Testis (tissue), 3 donors: ENCODE results near the gene BIK. TPM values are rescaled to one million over a fixed set of nuclear protein-coding genes. Genes with fewer than 3 reads are reported as not detected.
"Not testable (repeated sequence)": the region's sequence is repeated elsewhere in the genome, so short reads cannot be mapped to it uniquely, and the experiment has no call there.

Source experiments
- DNase-seq: peaks from one replicate; pipeline ENCODE4 v3.0.0-alpha.2; 2019
- H3K27ac ChIP-seq, 2 donors: fragments of 200-600 bp; sonication (generic); one replicate each; pipeline ENCODE4 v1.5.1; 2019
- H3K27me3 ChIP-seq: fragments of 200-600 bp; sonication (generic); one replicate; pipeline ENCODE4 v1.5.1; 2019
- H3K36me3 ChIP-seq: fragments of 200-600 bp; sonication (generic); one replicate; pipeline ENCODE4 v1.5.1; 2017; ENCODE audit warnings: low read depth; ENCODE audit errors: missing control alignments
- H3K4me1 ChIP-seq: fragments of 200-600 bp; sonication (generic); one replicate; pipeline ENCODE4 v1.5.1; 2019
- H3K4me3 ChIP-seq, 2 donors: fragments of 200-600 bp; sonication (generic); one replicate each; pipeline ENCODE4 v1.5.1; 2017 to 2019
- H3K9me3 ChIP-seq: fragments of 200-600 bp; sonication (generic); one replicate; pipeline ENCODE4 v1.5.1; 2017
- CTCF ChIP-seq, 3 experiments: fragments of 450-650 bp in 2 of 3; fragments of 200-600 bp in 1 of 3; sonication (generic) in 1 of 3; IDR thresholded peaks; one replicate each; pipeline ENCODE4 v1.5.1; 2016 to 2019; ENCODE audit warnings: antibody characterized with exemption in 3 of 3, mild to moderate bottlenecking in 2 of 3, moderate library complexity in 1 of 3
- POLR2A ChIP-seq: fragments of 450-650 bp; IDR thresholded peaks from one replicate; pipeline ENCODE4 v1.6.1; 2017; ENCODE audit warnings: antibody characterized with exemption, mild to moderate bottlenecking, moderate library complexity
- WGBS, 2 donors: methylation state at CpG; one replicate each; pipeline ENCODE4 v1.1.5; 2018; 5-methylcytosine and 5-hydroxymethylcytosine counted together
- intact Hi-C: fragments of 100-400 bp; cut with DNase I; formaldehyde crosslinking; loops from one replicate; pipeline ENCODE4 v1.15.1; 2023; ENCODE audit warnings: low total_unique reads
- polyA plus RNA-seq: library from polyadenylated mRNA; stranded (reverse); fragments of 350-450 nt; fragmentation: Illumina TruSeq; extraction: RNeasy Lipid Tissue Mini Kit (QIAGEN cat#74804); gene quantifications from one replicate; pipeline ENCODE4 v1.2.3, GENCODE V29; 2014; ENCODE audit warnings: low read depth, low replicate concordance; ENCODE audit not compliant: insufficient read depth
- total RNA-seq, 2 donors: library from RNA; depleted of rRNA; stranded (reverse); fragments of >200 nt; gene quantifications; one replicate each; pipeline ENCODE4 v1.2.3, GENCODE V29; 2016

BIK gene
- total and polyA plus RNA-seq, 3 donors from 2014 or later, result 2.5 to 9.6 (median 7.2) TPM

- peak; percentile 20 for DNase-seq
- H3K9me3 ChIP-seq, result no peaks in the 10 kb centered on the region
- intact Hi-C loops, result no loop called here
- TF ChIP-seq CTCF (IDR thresholded peaks at IDR 0.05) (no peak), POLR2A (no peak)
- peaks cover 10% of the 10 kb centered on the region for H3K4me1 ChIP-seq
- H3K4me3 ChIP-seq, result no peak overlapping the region
- H3K27me3 ChIP-seq, result no peaks in the 10 kb centered on the region
- H3K27ac ChIP-seq, result no peak overlapping the region
- whole genome bisulfite sequencing, 2 donors, result 56 to 77% methylated on average over 4 of the region's 4 CpGs
- no peaks in the 10 kb centered on the region for H3K36me3 ChIP-seq
Observed at GRCh38 chr22:43099095-43099494, 11.5 kb upstream of the BIK start.

- no peak overlapping the region for H3K27ac ChIP-seq
- H3K9me3 ChIP-seq, result no peaks in the 10 kb centered on the region
- intact Hi-C loops, result no loop called here
- peaks cover 14% of the 10 kb centered on the region for H3K4me1 ChIP-seq
- TF ChIP-seq CTCF (IDR thresholded peaks at IDR 0.05) (no peak), POLR2A (no peak)
- 67 to 80% methylated on average over 5 of the region's 5 CpGs for WGBS, 2 donors
- H3K36me3 ChIP-seq, result no peaks in the 10 kb centered on the region
- no peaks in the 10 kb centered on the region for H3K27me3 ChIP-seq
- no peak overlapping the region for H3K4me3 ChIP-seq
- DNase-seq, result no peak
Observed at GRCh38 chr22:43100225-43100624, 10.3 kb upstream of the BIK start.

- WGBS, 2 donors, result 25 to 61% methylated on average over 7 of the region's 7 CpGs
- Histone ChIP-seq H3K36me3 (no peaks in the 10 kb centered on the region), H3K4me1 (peaks cover 14% of the 10 kb centered on the region), H3K27me3 (no peaks in the 10 kb centered on the region), H3K27ac (peak overlapping the region in 1 of 2 donors; percentile 30), H3K9me3 (no peaks in the 10 kb centered on the region), H3K4me3 (no peak overlapping the region)
- intact Hi-C loops, result no loop called here
- peak; percentile 59 for DNase-seq
- TF ChIP-seq CTCF (IDR thresholded peaks at IDR 0.05) (no peak), POLR2A (no peak)
Observed at GRCh38 chr22:43101306-43101705, 9.2 kb upstream of the BIK start.

GRCh38 chr22:43104056-43104625, 6.4 kb upstream of the BIK start:
- WGBS, 2 donors, result 55 to 69% methylated on average over 15 of the region's 15 CpGs
- H3K4me3 ChIP-seq, intact Hi-C loops, H3K9me3 ChIP-seq, H3K27me3 ChIP-seq, H3K36me3 ChIP-seq: not testable (repeated sequence)
- peak overlapping the region in 1 of 2 donors; percentile 52 for H3K27ac ChIP-seq
- H3K4me1 ChIP-seq, result peaks cover 14% of the 10 kb centered on the region
- DNase-seq, result peak; percentile 75

- not testable (repeated sequence) for H3K27ac ChIP-seq
Observed at GRCh38 chr22:43104950-43105349, 5.6 kb upstream of the BIK start.

GRCh38 chr22:43106302-43106701, 4.2 kb upstream of the BIK start:
- Histone ChIP-seq H3K27me3 (no peaks in the 10 kb centered on the region), H3K4me3 (no peak overlapping the region), H3K9me3 (no peaks in the 10 kb centered on the region), H3K36me3 (no peaks in the 10 kb centered on the region), H3K4me1 (peaks cover 11% of the 10 kb centered on the region), H3K27ac (no peak overlapping the region)
- intact Hi-C loops, result no loop called here
- TF ChIP-seq POLR2A (no peak), CTCF (IDR thresholded peaks at IDR 0.05) (no peak)
- WGBS, 2 donors, result 85 to 91% methylated on average over 8 of the region's 8 CpGs
- DNase-seq, result no peak

More at GRCh38 chr22:43104950-43105349, 5.6 kb upstream of the BIK start:
- WGBS, 2 donors, result 91 to 98% methylated on average over 3 of the region's 3 CpGs
- peaks cover 14% of the 10 kb centered on the region for H3K4me1 ChIP-seq
- intact Hi-C loops, H3K36me3 ChIP-seq, H3K27me3 ChIP-seq, H3K4me3 ChIP-seq, DNase-seq, H3K9me3 ChIP-seq: not testable (repeated sequence)
